Skeletal muscle cell (primary cell): ENCODE results near the gene PLB1.

Experiments
- DNase-seq: peaks from one replicate; pipeline ENCODE4 v3.0.0-alpha.2; 2010; ENCODE audit warnings: low read depth
- H3K4me3 ChIP-seq: 2 replicates; pipeline ENCODE4 v1.5.1; 2011; ENCODE audit warnings: low read depth, mild to moderate bottlenecking, control low read depth, low read length, moderate library complexity

The PLB1 gene

GRCh38 chr2:28493636-28494035, 2.2 kb upstream of the PLB1 start:
- H3K4me3 ChIP-seq, result no peak overlapping the region
- no peak for DNase-seq

- DNase-seq, result no peak
- no peak overlapping the region for H3K4me3 ChIP-seq
These were observed 921 bp downstream of the PLB1 start for GRCh38 chr2:28496781-28497180.

GRCh38 chr2:28497206-28497605, 1.3 kb downstream of the PLB1 start:
- no peak overlapping the region for H3K4me3 ChIP-seq
- no peak for DNase-seq

- H3K4me3 ChIP-seq, result no peak overlapping the region
- no peak for DNase-seq
These were observed 3.4 kb downstream of the PLB1 start for GRCh38 chr2:28499282-28499681.

- no peak for DNase-seq
- no peak overlapping the region for H3K4me3 ChIP-seq
These were observed 9.5 kb downstream of the PLB1 start for GRCh38 chr2:28505361-28505760.

GRCh38 chr2:28506112-28506910, 10.5 kb downstream of the PLB1 start:
- H3K4me3 ChIP-seq, result no peak overlapping the region
- DNase-seq, result no peak

GRCh38 chr2:28507796-28508764, 12.2 kb downstream of the PLB1 start:
- H3K4me3 ChIP-seq, result no peak overlapping the region
- no peak for DNase-seq

- DNase-seq, result no peak
- no peak overlapping the region for H3K4me3 ChIP-seq
These were observed 13.5 kb downstream of the PLB1 start for GRCh38 chr2:28509361-28509760.

GRCh38 chr2:28510184-28510583, 14.3 kb downstream of the PLB1 start:
- no peak overlapping the region for H3K4me3 ChIP-seq
- no peak for DNase-seq

GRCh38 chr2:28511871-28512606, 16.2 kb downstream of the PLB1 start:
- DNase-seq, result no peak
- H3K4me3 ChIP-seq, result no peak overlapping the region

GRCh38 chr2:28512607-28512965, 16.7 kb downstream of the PLB1 start:
- H3K4me3 ChIP-seq, result no peak overlapping the region
- DNase-seq, result no peak

GRCh38 chr2:28513097-28513496, 17.2 kb downstream of the PLB1 start:
- no peak overlapping the region for H3K4me3 ChIP-seq
- no peak for DNase-seq

GRCh38 chr2:28515176-28515751, 19.4 kb downstream of the PLB1 start:
- H3K4me3 ChIP-seq, result no peak overlapping the region
- no peak for DNase-seq

GRCh38 chr2:28516430-28516829, 20.6 kb downstream of the PLB1 start:
- no peak for DNase-seq
- H3K4me3 ChIP-seq, result no peak overlapping the region

GRCh38 chr2:28516950-28517349, 21.1 kb downstream of the PLB1 start:
- DNase-seq, result no peak
- no peak overlapping the region for H3K4me3 ChIP-seq

GRCh38 chr2:28521663-28522062, 25.8 kb downstream of the PLB1 start:
- no peak for DNase-seq
- H3K4me3 ChIP-seq, result no peak overlapping the region

GRCh38 chr2:28522481-28522880, 26.6 kb downstream of the PLB1 start:
- no peak overlapping the region for H3K4me3 ChIP-seq
- DNase-seq, result no peak

GRCh38 chr2:28523902-28524301, 28.0 kb downstream of the PLB1 start:
- DNase-seq, result no peak
- no peak overlapping the region for H3K4me3 ChIP-seq

GRCh38 chr2:28525481-28525880, 29.6 kb downstream of the PLB1 start:
- no peak for DNase-seq
- H3K4me3 ChIP-seq, result no peak overlapping the region
